HG02970 (cell line): ENCODE measurements around the gene LTK.
"Not testable (repeated sequence)": the region's sequence is repeated elsewhere in the genome, so short reads cannot be mapped to it uniquely, and the experiment has no call there.

Source experiments
- ATAC-seq: cut with Tn5 transposase; IDR thresholded peaks from one replicate; pipeline ENCODE4 v1.9.1; 2021; ENCODE audit warnings: mild to moderate bottlenecking, moderate library complexity, moderate number of reproducible peaks; ENCODE audit not compliant: unreplicated experiment, low FRiP score

LTK gene

GRCh38 chr15:41480396-41481140 is 33.1 kb downstream of the LTK start:
- ATAC-seq, result no peak

- no peak for ATAC-seq
These were observed 37.1 kb downstream of the LTK start for GRCh38 chr15:41476416-41477048.

- ATAC-seq, result no peak
These were observed 38.7 kb downstream of the LTK start for GRCh38 chr15:41474941-41475340.

- no peak for ATAC-seq
These were observed 39.2 kb downstream of the LTK start for GRCh38 chr15:41474436-41474835.

- ATAC-seq, result no peak
These were observed 40.2 kb downstream of the LTK start for GRCh38 chr15:41473418-41473817.

- not testable (repeated sequence) for ATAC-seq
These were observed 44.0 kb downstream of the LTK start for GRCh38 chr15:41469644-41470043.

- ATAC-seq, result no peak
These were observed 46.9 kb downstream of the LTK start for GRCh38 chr15:41466711-41467110.

GRCh38 chr15:41465822-41466421 is 47.7 kb downstream of the LTK start:
- no peak for ATAC-seq

- no peak for ATAC-seq
These were observed 48.6 kb downstream of the LTK start for GRCh38 chr15:41464889-41465580.

GRCh38 chr15:41462084-41462795 is 51.4 kb downstream of the LTK start:
- no peak for ATAC-seq
